SK-N-SH (cell line): ENCODE measurements around the gene BMAL1.

ENCODE experiments used
- EP300 ChIP-seq, 2 experiments: IDR thresholded peaks; 2 replicates each; pipeline versions ENCODE4 v1.4.0 to v1.6.1; 2012; ENCODE audit warnings: borderline replicate concordance in 1 of 2, low read depth in 1 of 2, low read length in 1 of 2
- MEF2A ChIP-seq: IDR thresholded peaks from 2 replicates; pipeline ENCODE4 v1.4.0; 2012; ENCODE audit warnings: low read depth, borderline replicate concordance
- POLR2AphosphoS5 ChIP-seq: IDR thresholded peaks from 2 replicates; pipeline ENCODE4 v1.6.1; 2012; ENCODE audit warnings: low read depth, low read length
- SMC3 ChIP-seq: IDR thresholded peaks from 2 replicates; pipeline ENCODE4 v1.6.1; 2012; ENCODE audit warnings: low read depth, low read length, improper control_type of control experiment
- YY1 ChIP-seq: IDR thresholded peaks from 2 replicates; pipeline ENCODE4 v1.4.0; 2012; ENCODE audit warnings: low read depth, mild to moderate bottlenecking
- TF ChIP-seq, protein P1 (sequence below): fragments of 200-600 bp; sonication (generic); IDR thresholded peaks from 2 replicates; pipeline ENCODE4 v1.6.1; 2017; ENCODE audit warnings: antibody characterized with exemption, mild to moderate bottlenecking, moderate library complexity
- TF ChIP-seq, protein P2 (sequence below): IDR thresholded peaks from 2 replicates; pipeline ENCODE4 v1.4.0; 2012; ENCODE audit warnings: low read depth

DNA sequence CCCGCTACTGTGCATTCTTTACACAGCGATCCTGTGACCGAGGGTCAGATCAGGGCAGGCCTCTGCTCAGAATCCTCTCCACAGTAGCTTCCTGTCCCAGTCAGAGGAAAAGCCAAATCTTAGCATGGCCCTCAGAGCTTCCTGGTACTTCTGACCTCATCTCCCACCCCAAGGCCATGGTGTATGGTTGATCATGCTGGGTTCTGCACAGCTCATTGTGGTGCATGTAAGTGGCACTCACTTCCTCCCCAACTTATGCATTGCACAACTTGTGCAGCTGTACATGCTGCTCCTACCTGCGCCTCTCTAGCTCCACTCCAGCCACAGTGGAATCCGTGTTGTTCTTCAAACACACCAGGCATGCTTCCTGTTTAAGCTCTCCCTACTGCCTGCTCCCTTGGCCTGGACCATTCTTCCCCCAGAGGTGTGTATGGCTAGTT is 20.3 kb downstream of the BMAL1 start:
- TF ChIP-seq SMC3: no peak
- no peak for TF ChIP-seq POLR2AphosphoS5
- TF ChIP-seq EP300 (IDR thresholded peaks at IDR 0.05; ENCODE audit: borderline replicate concordance in 1 of 2, low read depth in 1 of 2, low read length in 1 of 2): no peak
- TF ChIP-seq, protein P1, sequence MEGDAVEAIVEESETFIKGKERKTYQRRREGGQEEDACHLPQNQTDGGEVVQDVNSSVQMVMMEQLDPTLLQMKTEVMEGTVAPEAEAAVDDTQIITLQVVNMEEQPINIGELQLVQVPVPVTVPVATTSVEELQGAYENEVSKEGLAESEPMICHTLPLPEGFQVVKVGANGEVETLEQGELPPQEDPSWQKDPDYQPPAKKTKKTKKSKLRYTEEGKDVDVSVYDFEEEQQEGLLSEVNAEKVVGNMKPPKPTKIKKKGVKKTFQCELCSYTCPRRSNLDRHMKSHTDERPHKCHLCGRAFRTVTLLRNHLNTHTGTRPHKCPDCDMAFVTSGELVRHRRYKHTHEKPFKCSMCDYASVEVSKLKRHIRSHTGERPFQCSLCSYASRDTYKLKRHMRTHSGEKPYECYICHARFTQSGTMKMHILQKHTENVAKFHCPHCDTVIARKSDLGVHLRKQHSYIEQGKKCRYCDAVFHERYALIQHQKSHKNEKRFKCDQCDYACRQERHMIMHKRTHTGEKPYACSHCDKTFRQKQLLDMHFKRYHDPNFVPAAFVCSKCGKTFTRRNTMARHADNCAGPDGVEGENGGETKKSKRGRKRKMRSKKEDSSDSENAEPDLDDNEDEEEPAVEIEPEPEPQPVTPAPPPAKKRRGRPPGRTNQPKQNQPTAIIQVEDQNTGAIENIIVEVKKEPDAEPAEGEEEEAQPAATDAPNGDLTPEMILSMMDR: no peak
- TF ChIP-seq MEF2A: no peak
- TF ChIP-seq YY1: no peak
- TF ChIP-seq, protein P2, sequence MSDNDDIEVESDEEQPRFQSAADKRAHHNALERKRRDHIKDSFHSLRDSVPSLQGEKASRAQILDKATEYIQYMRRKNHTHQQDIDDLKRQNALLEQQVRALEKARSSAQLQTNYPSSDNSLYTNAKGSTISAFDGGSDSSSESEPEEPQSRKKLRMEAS: no peak
